H54 (cell line): Measurements from ENCODE around the gene SPN.

ENCODE experiments used
- DNase-seq: peaks from one replicate; pipeline ENCODE4 v3.0.0; 2011; ENCODE audit warnings: low spot score, mixed read lengths; ENCODE audit not compliant: insufficient read length
- FAIRE-seq: peaks from 3 replicates; lab custom pipeline; 2011; peaks lifted over from hg19 to GRCh38; lab: Jason Lieb, UNC
- POLR2A ChIP-seq: IDR thresholded peaks from 2 replicates; pipeline ENCODE4 v1.6.1; 2011; ENCODE audit warnings: low read depth, mild to moderate bottlenecking, low read length

SPN gene

DNA sequence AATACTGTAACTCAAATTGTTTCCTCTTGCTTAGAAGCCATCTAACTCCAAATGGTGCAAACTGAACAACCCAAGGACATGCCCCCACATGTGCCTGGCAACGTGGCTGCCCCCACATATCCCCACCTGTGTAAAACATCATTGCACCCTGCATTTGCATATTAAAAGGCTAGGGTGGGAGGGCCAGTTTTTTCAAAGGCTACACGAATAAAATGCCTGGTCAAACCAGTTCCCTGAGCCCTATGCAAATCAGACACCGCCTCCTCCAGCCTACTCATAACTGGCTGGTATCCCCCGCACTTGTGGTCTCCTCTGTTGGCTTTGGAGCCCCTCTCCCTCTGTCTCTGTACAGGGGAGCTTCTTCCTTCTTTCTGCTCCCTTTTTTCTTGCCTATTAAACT is 56.0 kb downstream of the SPN start:
- no peak for FAIRE-seq
- no peak for TF ChIP-seq POLR2A
- DNase-seq = no peak
